Measurements from ENCODE around the gene NUAK1.

NUAK1 gene

GRCh38 chr12:106034316-106034715 is 104.4 kb downstream of the NUAK1 start:
- H3K4me3 ChIP-seq (ENCODE audit: low read depth, low read length) = no peak overlapping the region
- DNase-seq (ENCODE audit: low read depth, low spot score) = no peak
- TF ChIP-seq, protein P1, sequence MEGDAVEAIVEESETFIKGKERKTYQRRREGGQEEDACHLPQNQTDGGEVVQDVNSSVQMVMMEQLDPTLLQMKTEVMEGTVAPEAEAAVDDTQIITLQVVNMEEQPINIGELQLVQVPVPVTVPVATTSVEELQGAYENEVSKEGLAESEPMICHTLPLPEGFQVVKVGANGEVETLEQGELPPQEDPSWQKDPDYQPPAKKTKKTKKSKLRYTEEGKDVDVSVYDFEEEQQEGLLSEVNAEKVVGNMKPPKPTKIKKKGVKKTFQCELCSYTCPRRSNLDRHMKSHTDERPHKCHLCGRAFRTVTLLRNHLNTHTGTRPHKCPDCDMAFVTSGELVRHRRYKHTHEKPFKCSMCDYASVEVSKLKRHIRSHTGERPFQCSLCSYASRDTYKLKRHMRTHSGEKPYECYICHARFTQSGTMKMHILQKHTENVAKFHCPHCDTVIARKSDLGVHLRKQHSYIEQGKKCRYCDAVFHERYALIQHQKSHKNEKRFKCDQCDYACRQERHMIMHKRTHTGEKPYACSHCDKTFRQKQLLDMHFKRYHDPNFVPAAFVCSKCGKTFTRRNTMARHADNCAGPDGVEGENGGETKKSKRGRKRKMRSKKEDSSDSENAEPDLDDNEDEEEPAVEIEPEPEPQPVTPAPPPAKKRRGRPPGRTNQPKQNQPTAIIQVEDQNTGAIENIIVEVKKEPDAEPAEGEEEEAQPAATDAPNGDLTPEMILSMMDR (IDR thresholded peaks at IDR 0.05; ENCODE audit: low read depth, low read length) = no peak
- in situ Hi-C loops (cut with HindIII; ENCODE audit: low sequenced_read_pairs) = no loop called here

DNA sequence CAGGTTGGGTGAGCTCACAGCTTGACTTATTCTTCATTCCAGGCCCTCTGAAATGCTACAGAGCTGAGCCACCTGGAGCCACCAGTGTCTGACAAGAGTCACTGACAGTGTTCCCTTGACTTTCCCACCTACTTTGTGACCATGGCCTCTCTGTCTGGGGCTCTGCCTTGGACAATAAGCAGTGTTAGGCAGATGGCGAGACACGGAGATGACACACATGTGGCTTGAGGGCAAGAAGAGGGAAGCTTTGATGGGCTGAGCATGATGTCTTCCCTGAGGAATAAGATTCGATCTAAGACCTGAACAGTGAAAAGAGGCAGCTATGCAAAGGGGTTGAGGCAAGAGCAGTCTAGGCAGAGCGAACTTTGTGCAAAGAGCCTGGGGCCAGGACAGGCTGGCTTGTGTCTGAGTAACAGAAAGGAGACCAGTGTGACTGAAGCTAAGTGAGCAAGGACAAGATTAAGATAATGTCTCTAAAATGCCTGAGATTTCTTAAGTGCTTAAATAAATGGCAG is 105.5 kb downstream of the NUAK1 start:
- DNase-seq (ENCODE audit: low read depth, low spot score) = no peak
- no peak overlapping the region for H3K4me3 ChIP-seq (ENCODE audit: low read depth, low read length)
- TF ChIP-seq, protein P1 (IDR thresholded peaks at IDR 0.05; ENCODE audit: low read depth, low read length) = no peak
- in situ Hi-C loops (cut with HindIII; ENCODE audit: low sequenced_read_pairs) = no loop called here

DNA sequence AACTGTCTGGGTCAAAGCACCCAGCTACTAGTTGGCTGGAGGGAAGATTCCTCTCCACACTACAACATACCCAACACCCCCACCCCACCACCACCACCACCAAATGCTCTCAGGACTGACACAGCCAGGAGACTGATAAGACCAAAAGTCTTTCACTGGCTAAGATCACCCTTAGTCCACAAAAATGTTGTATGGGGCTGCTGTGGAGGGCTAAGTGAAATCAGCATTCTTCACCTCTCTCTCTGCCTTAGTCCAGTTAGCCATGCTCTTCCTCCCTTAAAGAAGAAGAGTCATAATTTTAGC is 106.2 kb downstream of the NUAK1 start:
- in situ Hi-C loops (cut with HindIII; ENCODE audit: low sequenced_read_pairs) = no loop called here
- DNase-seq (ENCODE audit: low read depth, low spot score) = no peak
- H3K4me3 ChIP-seq (ENCODE audit: low read depth, low read length) = no peak overlapping the region
- TF ChIP-seq, protein P1 (IDR thresholded peaks at IDR 0.05; ENCODE audit: low read depth, low read length) = no peak

- in situ Hi-C loops (cut with HindIII; ENCODE audit: low sequenced_read_pairs) = no loop called here
- DNase-seq (ENCODE audit: low read depth, low spot score) = no peak
- TF ChIP-seq, protein P1 (IDR thresholded peaks at IDR 0.05; ENCODE audit: low read depth, low read length) = peak; percentile 11
Observed at GRCh38 chr12:106031761-106032622, 106.8 kb downstream of the NUAK1 start.

GRCh38 chr12:106030210-106031071 is 108.3 kb downstream of the NUAK1 start:
- peak; percentile 94 for DNase-seq (ENCODE audit: low read depth, low spot score)
- in situ Hi-C loops (cut with HindIII; ENCODE audit: low sequenced_read_pairs) = no loop called here
- H3K4me3 ChIP-seq (ENCODE audit: low read depth, low read length) = no peak overlapping the region
- TF ChIP-seq, protein P1 (IDR thresholded peaks at IDR 0.05; ENCODE audit: low read depth, low read length) = no peak

More at GRCh38 chr12:106031761-106032622, 106.8 kb downstream of the NUAK1 start:
- no peak overlapping the region for H3K4me3 ChIP-seq (ENCODE audit: low read depth, low read length)

DNA sequence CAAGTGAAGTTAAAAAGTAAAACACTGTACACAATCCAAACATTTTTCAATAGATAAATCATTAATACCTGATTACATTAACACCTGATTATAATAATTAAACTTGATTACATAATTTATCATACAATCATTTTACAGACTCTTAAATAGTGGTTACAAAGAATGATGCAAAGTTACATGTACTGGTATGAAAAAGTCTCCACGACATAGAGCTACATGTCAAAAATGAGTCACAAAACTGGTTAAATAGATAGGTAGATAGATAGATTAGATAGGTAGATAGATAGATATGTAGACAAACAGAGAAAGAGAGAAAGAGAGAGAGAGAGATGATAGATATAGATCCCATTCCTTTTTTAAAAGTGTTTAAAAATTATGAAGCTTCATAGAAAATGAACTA is 109.2 kb downstream of the NUAK1 start:
- H3K4me3 ChIP-seq (ENCODE audit: low read depth, low read length) = no peak overlapping the region
- no peak for DNase-seq (ENCODE audit: low read depth, low spot score)
- in situ Hi-C loops (cut with HindIII; ENCODE audit: low sequenced_read_pairs) = no loop called here
- TF ChIP-seq, protein P1 (IDR thresholded peaks at IDR 0.05; ENCODE audit: low read depth, low read length) = no peak
